ENCODE results near the gene GPRC5C. TPM values are rescaled to one million over a fixed set of nuclear protein-coding genes. Genes with fewer than 3 reads are reported as not detected.

Gene GPRC5C
- total and polyA plus RNA-seq, 2 of the 13 experiments (the other 11 are each of a cell fraction or from before 2014, with no cell fraction given), result 85.6 to 300 TPM

DNA sequence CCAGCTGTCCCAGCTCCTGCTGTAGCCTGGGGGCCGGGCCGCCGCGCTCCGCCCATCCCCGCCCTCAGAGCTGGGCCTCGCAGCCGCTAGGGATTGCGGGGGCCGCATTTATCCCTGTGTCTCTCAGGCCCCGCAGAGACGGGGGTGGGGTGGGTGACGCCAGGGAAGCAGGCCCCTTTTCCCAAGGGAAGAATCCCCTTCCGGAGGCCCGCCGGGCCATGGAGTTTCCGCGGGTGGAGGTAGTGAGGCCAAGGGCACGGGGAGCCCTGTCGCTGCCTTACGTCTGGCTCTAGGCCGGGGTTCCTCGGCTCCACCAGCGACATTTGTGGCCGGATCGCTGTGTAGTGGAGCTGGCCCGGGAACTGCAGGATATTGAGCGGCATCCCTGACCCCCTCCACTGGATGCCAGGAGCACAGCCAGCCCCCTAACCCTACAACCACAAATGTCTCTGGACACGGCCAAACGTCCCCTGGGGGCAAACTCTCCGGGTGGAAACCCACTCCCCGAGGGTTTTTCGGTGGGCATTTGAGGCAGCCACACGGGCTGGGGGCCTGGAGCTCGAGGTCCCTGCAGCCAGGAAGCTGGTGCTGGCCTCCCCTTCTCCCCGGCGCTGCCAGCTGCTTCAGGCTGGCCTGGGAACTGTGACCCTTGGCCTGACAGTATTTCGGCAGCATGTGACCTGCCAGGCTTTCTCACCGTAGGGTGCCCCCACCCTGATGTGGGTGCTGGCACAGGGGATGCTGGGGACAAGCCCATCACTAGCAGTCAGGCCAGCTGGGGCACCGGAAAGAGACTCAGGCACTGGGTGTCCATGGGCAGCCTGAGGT lies 22.5 kb downstream of the GPRC5C start (continued):
- TF ChIP-seq, protein P1, sequence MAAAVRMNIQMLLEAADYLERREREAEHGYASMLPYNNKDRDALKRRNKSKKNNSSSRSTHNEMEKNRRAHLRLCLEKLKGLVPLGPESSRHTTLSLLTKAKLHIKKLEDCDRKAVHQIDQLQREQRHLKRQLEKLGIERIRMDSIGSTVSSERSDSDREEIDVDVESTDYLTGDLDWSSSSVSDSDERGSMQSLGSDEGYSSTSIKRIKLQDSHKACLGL (CRISPR knock-in tag; IDR thresholded peaks at IDR 0.05), result 0 out of 2 replicates have a peak, but pooled peaks have one; percentile 43
- TF ChIP-seq, protein P2, sequence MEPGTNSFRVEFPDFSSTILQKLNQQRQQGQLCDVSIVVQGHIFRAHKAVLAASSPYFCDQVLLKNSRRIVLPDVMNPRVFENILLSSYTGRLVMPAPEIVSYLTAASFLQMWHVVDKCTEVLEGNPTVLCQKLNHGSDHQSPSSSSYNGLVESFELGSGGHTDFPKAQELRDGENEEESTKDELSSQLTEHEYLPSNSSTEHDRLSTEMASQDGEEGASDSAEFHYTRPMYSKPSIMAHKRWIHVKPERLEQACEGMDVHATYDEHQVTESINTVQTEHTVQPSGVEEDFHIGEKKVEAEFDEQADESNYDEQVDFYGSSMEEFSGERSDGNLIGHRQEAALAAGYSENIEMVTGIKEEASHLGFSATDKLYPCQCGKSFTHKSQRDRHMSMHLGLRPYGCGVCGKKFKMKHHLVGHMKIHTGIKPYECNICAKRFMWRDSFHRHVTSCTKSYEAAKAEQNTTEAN (CRISPR knock-in tag; conservative IDR thresholded peaks at IDR 0.05), result no peak
- peak; percentile 90 for TF ChIP-seq PTBP1 (IDR thresholded peaks at IDR 0.05; ENCODE audit: low read depth, low read length, poor library complexity, severe bottlenecking)
- TF ChIP-seq, protein P3, sequence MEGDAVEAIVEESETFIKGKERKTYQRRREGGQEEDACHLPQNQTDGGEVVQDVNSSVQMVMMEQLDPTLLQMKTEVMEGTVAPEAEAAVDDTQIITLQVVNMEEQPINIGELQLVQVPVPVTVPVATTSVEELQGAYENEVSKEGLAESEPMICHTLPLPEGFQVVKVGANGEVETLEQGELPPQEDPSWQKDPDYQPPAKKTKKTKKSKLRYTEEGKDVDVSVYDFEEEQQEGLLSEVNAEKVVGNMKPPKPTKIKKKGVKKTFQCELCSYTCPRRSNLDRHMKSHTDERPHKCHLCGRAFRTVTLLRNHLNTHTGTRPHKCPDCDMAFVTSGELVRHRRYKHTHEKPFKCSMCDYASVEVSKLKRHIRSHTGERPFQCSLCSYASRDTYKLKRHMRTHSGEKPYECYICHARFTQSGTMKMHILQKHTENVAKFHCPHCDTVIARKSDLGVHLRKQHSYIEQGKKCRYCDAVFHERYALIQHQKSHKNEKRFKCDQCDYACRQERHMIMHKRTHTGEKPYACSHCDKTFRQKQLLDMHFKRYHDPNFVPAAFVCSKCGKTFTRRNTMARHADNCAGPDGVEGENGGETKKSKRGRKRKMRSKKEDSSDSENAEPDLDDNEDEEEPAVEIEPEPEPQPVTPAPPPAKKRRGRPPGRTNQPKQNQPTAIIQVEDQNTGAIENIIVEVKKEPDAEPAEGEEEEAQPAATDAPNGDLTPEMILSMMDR (CRISPR knock-in tag; IDR thresholded peaks at IDR 0.05), result peak; percentile 54
- TF ChIP-seq, protein P4, sequence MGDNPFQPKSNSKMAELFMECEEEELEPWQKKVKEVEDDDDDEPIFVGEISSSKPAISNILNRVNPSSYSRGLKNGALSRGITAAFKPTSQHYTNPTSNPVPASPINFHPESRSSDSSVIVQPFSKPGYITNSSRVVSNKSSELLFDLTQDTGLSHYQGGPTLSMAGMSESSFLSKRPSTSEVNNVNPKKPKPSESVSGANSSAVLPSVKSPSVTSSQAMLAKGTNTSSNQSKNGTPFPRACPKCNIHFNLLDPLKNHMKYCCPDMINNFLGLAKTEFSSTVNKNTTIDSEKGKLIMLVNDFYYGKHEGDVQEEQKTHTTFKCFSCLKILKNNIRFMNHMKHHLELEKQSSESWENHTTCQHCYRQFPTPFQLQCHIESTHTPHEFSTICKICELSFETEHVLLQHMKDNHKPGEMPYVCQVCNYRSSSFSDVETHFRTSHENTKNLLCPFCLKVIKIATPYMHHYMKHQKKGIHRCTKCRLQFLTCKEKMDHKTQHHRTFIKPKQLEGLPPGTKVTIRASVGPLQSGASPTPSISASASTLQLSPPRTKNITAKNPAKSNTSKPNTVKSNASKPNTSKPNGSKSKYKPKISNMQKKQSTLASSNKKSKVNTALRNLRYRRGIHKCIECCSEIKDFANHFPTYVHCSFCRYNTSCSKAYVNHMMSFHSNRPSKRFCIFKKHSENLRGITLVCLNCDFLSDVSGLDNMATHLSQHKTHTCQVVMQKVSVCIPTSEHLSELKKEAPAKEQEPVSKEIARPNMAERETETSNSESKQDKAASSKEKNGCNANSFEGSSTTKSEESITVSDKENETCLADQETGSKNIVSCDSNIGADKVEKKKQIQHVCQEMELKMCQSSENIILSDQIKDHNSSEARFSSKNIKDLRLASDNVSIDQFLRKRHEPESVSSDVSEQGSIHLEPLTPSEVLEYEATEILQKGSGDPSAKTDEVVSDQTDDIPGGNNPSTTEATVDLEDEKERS (CRISPR knock-in tag; IDR thresholded peaks at IDR 0.05), result peak; percentile 90
- peak; percentile 39; the same call in 1 of the 2 replicates for TF ChIP-seq TAF1 (CRISPR knock-in tag; IDR thresholded peaks at IDR 0.05)
- peak; percentile 65 for TF ChIP-seq PHF8 (CRISPR knock-in tag; IDR thresholded peaks at IDR 0.05)
- TF ChIP-seq NCOA1 (CRISPR knock-in tag; IDR thresholded peaks at IDR 0.05), result no peak
- TF ChIP-seq ZFY (CRISPR knock-in tag; IDR thresholded peaks at IDR 0.05), result peak; percentile 80
- no peak for TF ChIP-seq PAX8 (CRISPR knock-in tag; IDR thresholded peaks at IDR 0.05; ENCODE audit: borderline replicate concordance)
- TF ChIP-seq TBX3 (IDR thresholded peaks at IDR 0.05; ENCODE audit: borderline replicate concordance), result no peak
- TF ChIP-seq NR2F6 (IDR thresholded peaks at IDR 0.05), result peak; percentile 48; the same call in 1 of the 2 replicates
- 0 out of 2 replicates have a peak, but pooled peaks have one; percentile 61 for TF ChIP-seq NR2F6 (CRISPR knock-in tag; IDR thresholded peaks at IDR 0.05)
- no peak for TF ChIP-seq YEATS2 (CRISPR knock-in tag; IDR thresholded peaks at IDR 0.05; ENCODE audit: borderline replicate concordance)
- TF ChIP-seq, protein P5, sequence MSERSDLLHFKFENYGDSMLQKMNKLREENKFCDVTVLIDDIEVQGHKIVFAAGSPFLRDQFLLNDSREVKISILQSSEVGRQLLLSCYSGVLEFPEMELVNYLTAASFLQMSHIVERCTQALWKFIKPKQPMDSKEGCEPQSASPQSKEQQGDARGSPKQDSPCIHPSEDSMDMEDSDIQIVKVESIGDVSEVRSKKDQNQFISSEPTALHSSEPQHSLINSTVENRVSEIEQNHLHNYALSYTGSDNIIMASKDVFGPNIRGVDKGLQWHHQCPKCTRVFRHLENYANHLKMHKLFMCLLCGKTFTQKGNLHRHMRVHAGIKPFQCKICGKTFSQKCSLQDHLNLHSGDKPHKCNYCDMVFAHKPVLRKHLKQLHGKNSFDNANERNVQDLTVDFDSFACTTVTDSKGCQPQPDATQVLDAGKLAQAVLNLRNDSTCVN (CRISPR knock-in tag; IDR thresholded peaks at IDR 0.05; ENCODE audit: borderline replicate concordance), result no peak; the same call in 1 of the 2 replicates
- TF ChIP-seq ZNF607 (CRISPR knock-in tag; IDR thresholded peaks at IDR 0.05; ENCODE audit: borderline replicate concordance), result peak; percentile 43; the same call in 1 of the 2 replicates
- TF ChIP-seq ZNF713 (CRISPR knock-in tag; IDR thresholded peaks at IDR 0.05), result no peak; the same call in 1 of the 2 replicates
- peak; percentile 96; the same call in 1 of the 2 replicates for TF ChIP-seq ZNF136 (CRISPR knock-in tag; IDR thresholded peaks at IDR 0.05; ENCODE audit: low read depth)
- peak; percentile 60 for TF ChIP-seq KDM3A (CRISPR knock-in tag; IDR thresholded peaks at IDR 0.05; ENCODE audit: low read depth)

Data from HepG2 (cell line).